Stimulated activated CD8-positive, alpha-beta memory T cell treated with anti-CD3 and anti-CD28 coated beads, Interleukin-4, amount 100 ng/mL, for 4 hours (primary cell): ENCODE results near the gene IL22RA1.

Experiments used
- DNase-seq, 2 donors: peaks; one replicate each; pipeline ENCODE4 v3.0.0-alpha.2; 2020; ENCODE audit warnings: low read depth in 2 of 2, low spot score in 1 of 2

IL22RA1 gene

DNA sequence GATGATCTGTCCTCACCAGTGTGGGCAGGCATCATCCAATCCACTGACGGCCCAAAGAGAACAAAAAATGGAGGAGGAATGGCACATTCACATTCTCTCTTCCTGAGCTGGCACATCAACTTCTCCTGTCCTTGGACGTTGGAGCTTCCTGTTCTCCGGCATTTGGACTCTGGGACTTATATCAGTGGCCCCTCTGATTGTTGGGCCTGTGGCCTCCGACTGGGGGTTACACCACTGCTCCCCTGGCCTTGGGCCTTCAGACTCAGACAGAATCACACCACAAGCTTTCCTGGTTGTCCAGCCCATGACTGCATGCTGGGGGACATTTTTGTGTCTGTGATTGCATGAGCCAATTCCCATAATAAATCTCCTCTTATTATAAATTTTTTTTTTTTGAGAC, 24.1 kb upstream of the IL22RA1 start:
- DNase-seq: no peak

DNA sequence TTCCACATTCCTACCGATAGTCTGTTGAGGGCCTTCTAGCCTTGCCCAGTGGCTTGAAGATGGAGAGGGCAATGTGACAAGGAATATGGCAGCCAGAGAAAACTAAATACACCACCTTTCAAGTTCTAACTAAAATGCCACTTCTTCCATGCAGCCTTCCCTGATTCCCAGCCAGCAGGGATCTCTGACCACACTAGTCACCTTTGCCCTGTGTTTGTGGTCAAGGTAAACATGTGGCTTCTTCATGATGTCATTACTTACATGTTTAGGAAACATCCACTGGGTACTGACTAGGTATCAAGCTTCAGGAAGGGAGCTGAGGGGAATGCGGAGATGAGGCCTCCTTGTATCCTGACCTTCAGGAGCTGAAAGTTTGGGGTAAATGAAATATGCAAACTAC, 22.6 kb upstream of the IL22RA1 start:
- DNase-seq: no peak

DNA sequence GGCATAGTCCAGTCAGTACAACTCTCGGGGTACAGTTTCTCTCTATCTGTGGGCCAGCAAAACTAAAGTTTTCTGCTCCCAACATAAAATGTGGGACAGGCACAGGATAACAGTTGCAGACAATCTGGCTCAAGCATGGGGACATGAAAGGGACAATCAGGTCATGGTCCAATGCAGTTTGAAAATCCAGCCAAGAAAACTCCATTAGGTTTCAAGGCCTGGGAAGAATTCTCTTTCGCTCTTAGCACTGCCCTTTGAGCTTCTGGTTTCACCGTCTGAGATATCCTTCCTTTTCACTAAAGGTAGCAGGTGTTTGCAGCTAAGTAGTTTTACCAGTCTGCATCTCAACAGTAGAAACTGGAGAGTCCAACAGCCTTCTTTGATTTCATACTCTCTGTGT, 21.1 kb upstream of the IL22RA1 start:
- no peak for DNase-seq

DNA sequence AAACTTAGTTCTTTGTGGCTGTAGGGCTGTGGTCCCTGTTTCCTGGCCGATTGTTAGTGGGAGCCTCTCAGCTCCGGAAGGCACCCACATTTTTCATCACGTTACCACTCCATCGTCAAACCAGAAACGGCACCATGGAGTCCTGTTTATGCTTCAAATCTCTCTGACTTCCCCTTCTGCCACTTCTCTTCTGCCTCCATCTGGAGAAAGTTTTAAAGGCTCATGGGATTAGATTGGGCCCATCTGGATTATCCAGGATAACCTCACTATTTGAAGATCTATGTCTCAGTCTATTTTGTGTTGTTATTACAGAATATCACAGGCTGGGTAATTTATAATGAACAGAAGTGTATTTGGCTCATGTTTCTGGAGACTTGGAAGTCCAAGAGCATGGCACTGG, 19.3 kb upstream of the IL22RA1 start:
- no peak for DNase-seq

DNA sequence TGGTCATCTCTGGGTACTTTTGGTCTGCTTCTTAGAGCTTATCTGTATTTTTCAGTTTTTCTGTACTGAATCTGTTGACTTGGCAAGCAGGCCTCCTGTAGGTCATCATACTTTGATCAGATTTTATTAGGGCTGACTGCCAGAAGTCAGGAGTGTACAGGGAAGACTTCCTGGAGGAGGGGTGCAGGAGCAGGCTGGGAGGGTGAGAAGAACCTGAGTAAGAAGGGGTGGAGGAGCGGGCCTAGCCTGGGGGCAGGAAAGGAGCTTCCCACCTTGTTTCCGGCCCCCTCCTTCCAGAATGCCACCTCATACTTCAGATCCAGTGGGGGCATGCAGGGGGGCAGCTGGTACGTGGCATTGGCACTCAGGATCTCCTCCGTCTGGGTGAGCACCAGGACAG, 18.3 kb upstream of the IL22RA1 start:
- DNase-seq: no peak

DNA sequence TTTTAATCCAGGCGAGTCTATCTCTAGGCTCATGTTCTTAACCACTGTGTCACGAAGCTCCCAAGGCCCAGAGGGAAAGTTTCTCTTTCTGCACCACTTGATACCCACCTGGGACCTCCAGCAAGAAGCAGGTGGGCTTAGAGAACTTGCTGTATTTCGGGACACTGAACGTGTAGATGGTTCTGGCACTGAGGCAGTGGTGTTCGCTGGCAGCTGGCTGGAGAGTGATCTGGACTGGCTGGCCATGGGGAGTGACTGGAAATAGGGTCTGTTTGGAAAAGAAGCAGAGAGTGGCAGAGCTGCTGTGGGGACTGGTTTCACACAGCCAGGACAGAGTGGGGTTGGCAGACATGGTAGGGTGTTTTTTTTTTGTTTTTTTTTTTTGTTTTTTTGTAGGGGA, 16.4 kb upstream of the IL22RA1 start:
- DNase-seq: no peak

DNA sequence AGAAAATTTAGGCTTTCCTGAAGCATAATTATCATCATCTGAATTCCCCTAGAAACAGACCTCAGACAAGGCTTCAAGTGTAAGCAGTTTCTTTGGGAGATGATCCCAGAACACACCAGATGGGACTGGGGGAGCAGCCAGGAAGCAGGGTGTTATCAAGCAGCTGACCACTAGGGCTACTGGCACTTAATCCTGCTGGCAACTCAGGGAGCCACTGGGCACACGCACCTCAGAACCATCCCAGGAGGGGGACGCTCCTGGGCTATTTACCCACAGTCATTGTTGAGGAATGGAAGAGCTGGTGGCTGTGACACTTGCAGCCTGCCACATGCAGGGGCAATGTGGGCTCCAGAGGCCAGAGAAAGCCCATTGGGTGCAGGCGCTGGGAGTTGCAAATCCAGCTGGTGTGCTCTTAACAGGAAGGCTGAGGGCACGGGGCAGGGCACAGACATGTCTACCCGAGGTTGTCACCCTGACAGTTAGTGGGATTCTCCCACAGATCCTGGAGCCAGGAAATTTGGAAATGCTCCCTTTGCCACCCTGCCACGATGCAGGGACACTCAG, 15.1 kb upstream of the IL22RA1 start:
- no peak for DNase-seq

DNA sequence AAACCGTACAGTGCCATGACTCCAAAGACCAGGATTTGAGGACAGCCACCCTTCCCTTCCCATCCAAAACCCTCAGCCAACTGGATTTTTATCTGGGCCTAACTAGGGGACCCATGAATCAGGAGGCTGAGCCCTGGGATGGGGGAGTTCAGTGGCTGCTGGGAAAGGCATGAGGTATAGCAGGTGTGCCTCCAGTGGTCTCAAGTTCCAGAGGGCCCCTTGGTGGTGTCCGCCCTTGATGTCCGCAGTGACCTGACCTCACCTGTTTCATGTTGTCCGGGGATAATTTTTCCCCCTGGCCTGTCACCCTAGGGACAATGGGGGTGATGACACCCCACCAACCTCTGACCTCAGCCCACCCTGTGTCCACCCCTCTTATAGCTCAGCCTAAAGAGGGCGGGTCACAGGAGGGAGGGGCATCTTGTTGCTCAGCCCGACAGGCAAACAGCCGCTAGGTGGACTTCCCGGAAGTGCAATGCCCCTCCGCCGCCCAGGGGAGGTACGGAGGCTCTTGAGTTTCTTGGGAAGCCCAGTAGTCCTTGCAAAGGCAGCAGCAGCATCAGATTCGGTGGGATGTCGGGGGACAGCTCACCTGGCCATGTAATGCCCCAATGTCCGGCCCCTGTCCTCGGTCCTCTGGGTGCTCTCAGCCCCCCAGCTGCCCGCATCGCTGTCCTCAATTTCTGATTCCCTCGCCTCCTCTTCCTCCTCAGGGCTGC, 13.8 kb upstream of the IL22RA1 start:
- no peak for DNase-seq

DNA sequence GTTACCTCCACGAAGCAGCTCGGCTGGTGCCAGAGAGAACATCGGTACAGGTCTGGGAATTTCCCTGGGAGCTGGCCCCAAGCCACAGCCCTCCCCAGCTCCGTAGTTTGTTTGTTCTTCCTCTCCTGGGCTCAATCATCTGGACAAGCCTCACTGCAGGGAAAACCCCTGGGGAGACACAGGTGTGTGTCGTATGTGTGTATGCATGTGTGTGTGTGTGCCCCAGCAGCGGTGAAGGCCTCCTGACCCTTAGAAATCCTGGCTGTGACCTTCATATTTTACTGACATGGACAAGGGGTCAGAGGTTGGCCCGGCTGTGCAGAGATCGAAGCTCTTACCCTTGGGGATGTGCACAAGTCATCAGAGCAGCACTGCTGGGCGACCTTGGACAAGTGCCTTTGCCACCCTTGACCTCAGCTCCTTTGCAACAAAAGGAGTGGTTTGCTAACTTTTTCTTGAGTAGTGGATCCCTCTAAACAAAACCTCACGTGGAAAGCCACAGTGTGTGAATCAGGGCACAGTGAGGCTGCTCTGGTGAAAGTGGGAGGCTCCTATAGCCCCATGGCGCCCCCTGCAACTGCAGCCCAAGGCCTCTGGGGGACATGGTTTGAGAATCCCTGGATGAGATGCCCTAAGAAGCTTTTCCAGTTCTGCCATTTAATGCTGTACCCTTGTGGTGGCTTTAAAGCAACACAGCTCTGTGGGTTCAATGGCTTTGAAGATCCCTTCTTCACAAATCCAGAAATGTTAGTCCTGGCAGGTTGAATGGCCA, 12.3 kb upstream of the IL22RA1 start:
- DNase-seq: no peak

DNA sequence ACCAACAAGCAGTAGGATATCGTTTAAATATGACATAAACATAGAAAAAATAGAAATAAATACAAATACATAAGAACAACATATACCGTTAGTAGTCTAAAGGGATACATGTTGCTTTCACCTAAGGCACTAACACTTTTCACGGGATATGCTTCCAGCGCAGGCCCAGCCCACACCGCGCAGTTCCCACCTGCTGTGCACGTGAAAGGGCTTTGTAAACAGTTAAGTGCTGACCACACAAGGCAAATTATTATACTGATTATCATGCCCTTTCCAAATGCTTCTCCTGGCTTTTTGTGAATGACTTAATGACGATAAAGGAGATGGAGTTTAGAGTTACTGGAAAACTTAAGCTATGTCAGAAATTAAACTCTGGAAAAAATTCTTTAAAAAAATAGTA, 11.3 kb upstream of the IL22RA1 start:
- DNase-seq: no peak

DNA sequence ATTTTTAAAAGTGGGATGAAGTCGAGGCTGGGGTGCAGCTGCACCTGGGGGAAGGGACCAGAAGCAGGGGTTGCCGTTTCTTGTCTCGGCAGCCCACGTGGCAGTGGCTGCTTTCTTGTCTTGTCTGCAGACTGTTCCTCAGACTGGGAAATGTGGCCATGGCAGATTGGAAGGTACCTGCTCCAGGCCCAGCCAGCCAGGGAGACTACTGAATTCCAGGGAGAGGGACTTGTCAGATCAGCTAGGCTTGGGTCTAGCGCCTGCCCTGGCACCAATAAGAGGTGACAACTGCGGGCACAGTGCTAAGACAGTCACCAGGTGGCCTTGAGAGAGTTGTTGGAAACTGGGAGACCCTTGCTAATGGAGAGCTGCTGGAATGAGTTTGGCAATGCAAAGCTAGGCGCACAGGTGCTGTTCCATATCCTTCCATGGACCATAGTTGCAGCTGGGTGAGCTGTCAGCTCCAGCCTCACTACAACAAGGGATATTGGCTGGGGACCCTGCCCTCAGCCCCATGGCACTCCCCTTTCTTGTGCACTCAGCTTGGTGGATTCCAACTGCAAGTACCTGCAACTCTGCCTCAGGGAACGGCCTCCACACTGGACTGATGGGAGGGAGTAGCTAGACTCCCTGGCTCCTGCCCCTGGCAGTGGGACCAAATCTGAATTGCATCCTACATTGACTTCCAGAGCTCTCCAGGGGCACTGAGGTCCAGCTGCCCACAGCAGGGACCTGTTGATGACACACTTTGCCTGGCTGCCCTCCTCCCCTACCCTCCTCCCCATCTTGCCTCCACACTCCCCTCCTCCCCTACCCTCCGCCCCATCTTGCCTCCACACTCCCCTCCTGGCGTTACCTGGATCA, 9.9 kb upstream of the IL22RA1 start:
- no peak for DNase-seq

DNA sequence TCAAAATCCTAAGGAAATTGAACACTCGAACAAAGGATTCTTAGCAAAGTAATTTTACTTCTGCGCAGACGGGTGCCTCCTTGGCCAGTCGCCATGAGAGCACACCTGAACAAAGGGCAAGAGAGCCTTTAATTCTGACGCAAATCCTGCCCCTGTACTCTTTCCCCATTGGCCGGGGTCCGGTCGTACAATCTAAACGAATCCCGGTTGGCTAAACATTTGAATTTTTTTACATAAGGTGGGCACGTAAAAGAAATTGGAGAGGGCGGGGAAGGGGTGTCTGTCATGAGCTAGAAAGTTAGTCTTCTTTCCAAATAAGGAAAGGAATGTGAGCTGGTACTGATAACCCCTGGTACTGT, 8.2 kb upstream of the IL22RA1 start:
- DNase-seq: no peak

DNA sequence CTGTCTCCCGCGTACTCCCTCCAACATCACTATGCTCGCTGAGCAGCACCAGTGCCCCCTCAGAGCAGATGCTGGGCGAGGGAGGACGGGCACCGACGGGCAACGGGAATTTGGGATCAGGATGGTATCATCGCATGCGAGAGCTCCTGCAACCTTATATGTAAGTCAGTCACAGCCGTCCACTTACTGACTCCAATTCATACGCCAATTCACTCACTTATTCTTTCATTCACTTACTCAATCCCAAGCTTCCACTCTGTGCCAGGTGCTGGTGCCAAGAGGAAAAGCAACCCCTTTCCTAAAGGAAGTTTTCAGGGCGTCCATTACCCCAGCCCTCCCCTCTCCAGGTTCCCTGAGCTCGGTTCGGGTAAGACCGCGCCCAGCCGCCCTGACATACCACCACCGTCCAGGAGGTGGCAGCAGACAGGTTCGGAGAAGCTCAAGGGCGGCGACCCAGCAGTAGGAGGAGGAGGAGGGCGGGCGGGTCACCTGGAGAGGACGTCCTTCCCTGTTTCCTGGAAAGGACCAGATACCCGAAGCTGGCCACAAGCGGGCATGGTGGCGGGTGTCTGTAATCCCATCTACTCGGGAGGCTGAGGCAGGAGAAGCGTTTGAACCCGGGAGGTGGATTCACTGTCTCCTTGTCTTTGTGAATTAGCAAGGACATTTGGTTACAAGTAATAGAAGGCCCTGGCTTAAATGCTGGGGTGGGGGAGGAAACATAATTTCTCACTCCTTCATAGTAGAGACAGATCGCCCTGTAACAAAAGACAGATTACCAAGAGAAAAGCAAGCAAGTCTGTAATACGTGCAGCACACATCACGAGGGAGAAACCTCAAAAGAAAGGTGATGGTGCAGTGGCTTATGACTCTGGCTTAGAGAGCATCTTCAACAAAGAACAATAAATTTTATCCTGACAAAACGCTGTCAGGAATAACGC, 7.6 kb upstream of the IL22RA1 start:
- DNase-seq: peak; percentile 67 to 82

DNA sequence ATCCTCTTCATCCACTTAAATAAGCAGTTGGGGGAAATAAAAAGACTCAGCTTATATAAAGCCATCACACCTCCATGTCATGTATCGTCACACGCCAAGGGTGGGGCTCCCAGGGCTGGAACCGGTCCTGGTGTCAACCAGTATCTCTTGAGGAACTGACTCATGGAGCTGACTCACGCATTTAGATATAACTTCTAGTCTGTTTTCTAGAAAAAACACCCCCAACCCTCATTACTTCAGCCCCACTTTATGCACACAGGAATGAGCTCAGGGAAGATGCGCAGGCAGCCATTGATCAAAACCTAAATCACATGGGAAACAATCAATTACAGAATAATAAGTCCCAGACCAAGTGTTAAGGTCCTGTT, 6.9 kb upstream of the IL22RA1 start:
- no peak for DNase-seq

DNA sequence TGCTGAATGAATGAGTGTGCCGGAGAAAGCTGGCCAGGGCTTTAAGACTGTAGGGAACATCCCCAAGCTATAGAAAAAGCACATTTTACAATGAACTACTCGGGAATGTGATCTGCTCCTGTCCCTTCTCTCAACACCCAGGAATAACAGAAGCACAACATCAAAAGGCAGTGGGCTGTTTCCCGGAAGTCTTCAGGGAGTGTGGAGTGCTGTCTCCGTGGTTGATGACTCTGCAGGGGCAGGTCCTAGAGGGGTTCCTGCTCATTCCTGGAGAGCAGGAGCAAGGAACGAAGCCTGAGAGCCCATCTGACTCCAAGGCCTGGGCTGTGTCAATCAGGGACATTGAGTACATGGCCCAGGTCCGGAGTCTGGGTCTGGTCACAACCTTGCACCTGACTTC, 4.9 kb upstream of the IL22RA1 start:
- DNase-seq: no peak

DNA sequence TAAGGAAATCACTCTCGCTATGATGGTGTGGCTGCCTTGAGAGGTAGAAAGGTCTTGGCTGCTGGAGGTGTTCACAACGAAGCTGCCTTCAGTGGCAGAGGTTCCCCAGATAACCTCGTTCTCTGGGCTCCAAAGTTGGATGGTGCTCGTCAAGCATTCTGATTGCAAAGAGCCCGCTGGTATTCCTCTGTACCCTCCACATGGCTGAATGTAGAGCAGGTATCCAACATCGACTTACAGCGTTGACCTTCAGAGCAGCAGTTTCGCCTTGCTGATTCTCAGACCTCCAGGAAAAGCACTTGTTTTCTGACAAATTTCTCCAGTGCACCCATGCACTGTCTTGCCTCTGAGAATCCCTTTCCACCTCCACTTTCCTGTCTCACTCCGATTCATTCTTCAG, 4.3 kb upstream of the IL22RA1 start:
- DNase-seq: no peak

DNA sequence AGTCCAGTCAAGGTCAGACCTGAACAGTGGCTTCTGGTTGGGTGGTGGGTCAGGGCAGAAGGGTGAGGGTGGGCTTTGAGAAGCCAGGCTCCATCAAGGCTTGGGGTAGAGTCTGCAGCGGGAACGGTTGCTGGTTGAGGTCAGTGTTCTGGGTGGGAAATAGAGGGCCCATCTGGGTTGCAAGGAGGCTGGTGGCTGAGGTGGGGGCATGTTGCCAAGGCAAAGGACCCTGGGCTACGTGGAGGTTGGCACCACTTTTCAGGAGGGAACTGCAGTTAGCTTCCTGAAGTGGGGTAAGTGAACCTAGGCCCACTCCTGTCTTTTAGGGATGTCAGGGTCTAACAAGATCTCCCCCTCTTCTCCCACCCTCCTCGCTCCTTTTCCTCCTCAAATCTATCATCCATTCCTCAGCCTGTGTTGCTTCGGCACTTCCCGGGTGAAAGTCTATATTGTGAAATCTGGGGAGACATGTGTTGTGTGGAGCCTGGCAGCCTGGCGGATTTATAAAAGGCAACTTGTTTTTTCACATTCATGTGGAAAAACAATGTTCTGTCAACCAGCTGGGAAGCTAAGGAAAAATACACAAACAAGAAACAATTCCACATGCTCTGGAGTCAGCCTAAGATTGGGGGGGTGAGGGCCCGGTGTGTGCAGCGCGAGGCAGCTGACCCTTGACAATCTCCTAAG, 1.5 kb downstream of the IL22RA1 start:
- no peak for DNase-seq

DNA sequence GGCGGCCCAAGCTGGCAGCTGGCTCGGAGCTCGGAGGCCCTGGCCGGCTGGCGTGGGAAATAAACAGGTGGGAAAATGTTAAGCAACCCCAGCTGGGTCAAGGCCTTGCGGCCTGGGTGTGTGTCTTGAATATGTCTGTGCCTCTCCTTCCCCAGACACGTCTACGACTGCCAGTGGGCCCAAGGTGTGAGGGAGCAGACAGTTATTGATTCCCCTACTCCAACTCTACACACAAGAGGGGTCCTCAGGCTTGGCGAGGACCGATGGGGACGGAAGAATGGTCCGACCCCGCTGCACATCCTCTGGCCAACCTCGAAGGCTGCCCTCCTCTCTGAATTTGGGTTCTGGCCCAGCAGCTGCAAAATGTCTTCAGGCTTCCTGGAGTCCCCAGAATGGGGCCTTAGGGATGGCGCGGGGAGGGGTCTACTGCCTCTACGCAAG, 2.2 kb downstream of the IL22RA1 start:
- no peak for DNase-seq

DNA sequence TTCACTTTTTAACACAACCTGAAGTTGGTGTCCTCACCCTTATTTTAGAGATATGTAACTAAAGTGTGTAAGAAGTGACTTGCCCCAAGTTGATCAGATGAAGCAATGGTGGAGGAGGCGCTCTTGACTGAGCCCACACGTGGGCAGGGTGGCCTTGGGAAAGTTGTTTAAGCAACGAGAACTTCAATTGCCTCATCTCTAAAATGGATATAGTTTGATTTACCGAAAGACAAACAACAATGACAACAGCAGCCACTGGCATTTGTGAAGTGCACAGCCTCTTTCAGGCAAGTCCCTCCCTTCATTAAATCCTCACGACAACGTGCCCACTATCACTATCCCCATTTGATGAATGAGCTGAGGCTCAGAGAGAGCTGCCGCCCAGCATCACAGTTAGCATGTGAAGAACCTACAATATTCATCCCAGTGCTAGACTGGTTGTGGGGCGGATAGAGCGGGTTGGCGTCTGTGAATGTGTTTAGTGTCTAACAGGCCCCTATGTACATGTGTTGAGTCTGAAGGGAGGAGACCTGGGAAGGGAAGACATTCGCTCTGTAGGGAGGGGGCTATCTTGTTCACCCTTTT, 3.0 kb downstream of the IL22RA1 start:
- DNase-seq: no peak

DNA sequence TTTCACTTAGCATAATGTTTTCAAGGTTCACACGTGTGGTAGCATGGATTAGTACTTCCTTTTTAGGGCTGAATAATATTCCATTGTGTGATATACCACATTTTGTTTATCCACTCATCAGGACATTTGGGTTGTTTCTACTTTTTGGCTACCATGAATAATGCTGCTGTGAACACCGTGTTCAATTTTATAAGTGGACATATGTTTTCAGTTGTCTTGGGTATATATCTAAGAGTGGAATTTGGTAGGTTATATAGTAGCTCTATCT, 3.8 kb downstream of the IL22RA1 start:
- DNase-seq: no peak
